Skin of body (tissue), 2 donors: ENCODE results near the gene SMG6. TPM values are rescaled to one million over a fixed set of nuclear protein-coding genes. Genes with fewer than 3 reads are reported as not detected.
"Not testable (repeated sequence)": the region's sequence is repeated elsewhere in the genome, so short reads cannot be mapped to it uniquely, and the experiment has no call there.

Experiments
- DNase-seq: peaks from one replicate; lab custom pipeline; 2025; lab: John Stamatoyannopoulos, UW
- total RNA-seq: library from RNA; depleted of rRNA; stranded (reverse); fragments of >200 nt; gene quantifications from one replicate; pipeline ENCODE4 v1.2.3, GENCODE V29; 2014

SMG6 gene
- total RNA-seq, 1 donor from 2014 or later = 21.1 TPM

GRCh38 chr17:2263183-2264066, 40.2 kb downstream of the SMG6 start:
- DNase-seq = no peak

DNA sequence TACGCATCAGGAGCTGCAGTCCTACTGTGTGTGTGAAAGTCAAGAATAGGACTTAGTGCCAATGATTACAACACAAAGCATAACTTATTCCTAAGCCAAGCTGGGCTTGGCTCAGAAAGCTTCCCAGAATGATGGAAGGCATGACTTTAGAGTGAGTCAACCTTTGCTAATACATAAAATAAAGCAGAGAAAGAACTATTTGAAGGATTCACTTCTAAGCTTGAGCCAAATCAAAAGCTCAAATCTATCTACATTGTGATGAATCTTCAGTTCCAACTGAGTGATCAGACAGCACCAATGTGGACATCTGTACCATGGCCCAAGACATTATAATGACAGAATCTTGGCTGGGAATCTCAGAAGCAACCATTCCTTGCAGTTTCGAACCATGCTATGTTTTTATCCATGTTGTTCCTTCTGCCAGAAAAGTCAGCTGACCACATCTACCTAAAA, 41.4 kb downstream of the SMG6 start:
- DNase-seq = no peak

GRCh38 chr17:2259769-2260536, 43.6 kb downstream of the SMG6 start:
- DNase-seq = no peak

DNA sequence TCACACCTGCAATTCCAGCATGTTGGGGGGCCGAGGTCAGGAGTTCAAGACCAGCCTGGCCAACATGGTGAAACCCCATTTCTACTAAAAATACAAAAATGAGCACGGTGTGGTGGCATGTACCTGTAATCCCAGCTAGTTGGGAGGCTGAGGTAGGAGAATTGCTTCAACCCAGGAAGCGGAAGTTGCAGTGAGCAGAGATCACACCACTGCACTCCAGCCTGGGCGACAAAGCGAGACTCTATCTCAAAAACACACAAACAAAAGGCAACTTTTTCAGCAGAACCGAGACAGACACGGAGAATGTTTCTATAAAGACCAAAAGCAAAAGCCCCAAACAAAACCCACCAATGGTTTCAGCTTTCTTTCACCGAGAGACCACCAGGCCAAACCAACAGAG, 44.8 kb downstream of the SMG6 start:
- not testable (repeated sequence) for DNase-seq

DNA sequence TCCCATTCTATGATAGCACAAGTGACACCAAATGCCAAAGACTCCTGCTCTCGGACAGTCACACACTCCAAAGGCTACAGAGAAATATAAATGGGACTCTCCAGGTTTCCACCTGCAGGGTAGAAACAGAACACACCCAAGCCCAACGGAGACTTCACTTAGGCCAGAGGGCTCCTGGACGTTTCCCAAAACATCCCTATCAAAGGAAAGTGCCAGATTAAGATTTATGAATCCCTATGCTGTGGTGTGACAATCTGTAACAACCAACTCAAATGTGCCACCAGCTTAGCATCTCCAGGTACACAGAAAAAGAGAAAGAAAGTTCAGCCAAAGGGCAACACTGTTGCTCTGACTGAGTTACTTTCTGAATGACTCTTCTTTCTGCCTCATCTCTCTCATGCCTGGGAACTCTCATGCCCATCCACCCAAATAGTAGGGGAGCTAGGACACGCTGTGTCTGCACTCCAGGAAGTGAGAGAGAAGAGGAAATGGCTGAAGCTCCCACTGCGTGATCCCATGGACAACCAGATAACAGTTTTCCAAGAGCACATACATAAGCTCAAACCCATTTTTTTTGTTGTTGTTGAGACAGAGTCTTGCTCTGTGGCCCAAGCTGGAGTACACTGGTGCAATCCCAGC, 49.7 kb downstream of the SMG6 start:
- no peak for DNase-seq

DNA sequence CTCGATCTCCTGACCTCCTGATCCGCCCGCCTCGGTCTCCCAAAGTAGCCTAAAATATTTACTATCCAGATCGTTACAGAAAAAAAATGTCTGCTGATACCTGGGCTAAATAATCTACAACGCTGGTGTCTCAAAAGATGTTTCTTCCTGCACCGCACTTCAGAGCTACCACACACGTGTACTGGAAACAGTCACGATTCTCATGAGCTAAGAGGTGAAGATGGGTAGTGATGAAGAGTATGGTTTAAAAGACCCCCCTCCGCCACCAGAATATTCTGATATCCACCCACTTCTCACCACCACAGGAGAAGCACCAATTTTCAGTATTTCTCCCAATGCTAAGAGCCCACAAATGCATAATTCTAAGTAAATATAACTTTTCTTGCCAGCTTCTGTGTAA, 50.2 kb downstream of the SMG6 start:
- no peak for DNase-seq

DNA sequence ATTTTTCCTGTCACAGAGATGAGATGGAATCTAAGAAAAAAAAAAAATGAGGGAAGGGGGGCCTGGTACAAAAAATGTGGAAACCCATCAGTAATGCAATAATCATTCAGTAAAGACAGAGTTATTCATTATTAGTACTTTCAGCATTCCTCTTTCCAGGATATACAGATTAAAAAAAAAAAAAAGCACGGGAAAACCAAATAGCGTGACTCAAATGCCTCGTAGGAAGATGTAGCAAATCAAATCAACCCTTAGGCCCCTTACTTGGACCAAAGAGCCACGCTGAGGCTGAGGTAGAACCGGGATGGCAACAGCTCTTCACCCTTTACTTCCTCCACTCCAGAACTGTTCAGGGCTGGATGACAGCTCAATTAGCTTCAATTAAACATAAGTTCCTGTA, 52.5 kb downstream of the SMG6 start:
- DNase-seq = no peak

DNA sequence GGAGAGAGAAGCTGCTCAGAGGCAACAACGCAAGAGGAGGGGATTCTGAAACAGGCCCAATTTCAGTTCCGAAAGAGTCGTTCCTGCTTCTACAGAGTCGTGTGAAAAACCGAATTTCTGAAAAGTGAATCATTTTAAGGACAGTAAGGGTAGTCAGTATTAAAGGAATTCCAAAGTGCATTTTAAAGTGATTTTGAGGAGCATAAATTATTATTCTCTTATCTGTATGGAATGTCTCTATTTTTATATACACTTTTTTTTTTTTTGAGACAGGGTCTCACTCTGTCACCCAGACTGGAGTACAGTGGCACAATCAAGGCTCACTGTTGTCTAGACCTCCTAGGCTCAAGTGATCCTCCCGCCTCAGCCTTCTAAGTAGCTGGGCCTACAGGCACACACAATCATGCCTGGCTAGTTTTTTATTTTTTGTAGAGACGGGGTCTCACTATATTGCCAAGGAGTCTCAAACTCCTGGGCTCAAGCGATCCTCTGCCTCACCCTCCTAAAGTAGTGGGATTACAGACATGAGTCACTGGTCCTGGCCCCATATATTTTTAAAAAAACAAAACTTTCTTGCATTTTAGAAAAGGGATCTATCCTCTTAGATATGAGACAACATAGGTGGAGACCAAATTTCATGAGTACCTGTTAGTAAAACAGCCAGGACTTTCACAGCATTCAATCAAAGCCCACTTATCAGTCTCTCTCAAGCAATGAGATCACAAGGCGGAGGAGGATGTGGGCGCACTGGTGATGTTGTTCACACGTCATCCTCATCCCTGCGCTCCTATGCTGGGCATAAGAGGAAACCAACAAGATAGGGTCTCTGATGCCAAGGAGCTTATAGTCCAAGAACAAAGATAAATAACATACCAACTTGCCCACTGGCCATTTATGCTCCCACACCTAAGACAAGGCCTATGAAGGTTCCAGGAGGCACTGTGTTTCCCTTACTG, 53.2 kb downstream of the SMG6 start:
- DNase-seq = no peak

DNA sequence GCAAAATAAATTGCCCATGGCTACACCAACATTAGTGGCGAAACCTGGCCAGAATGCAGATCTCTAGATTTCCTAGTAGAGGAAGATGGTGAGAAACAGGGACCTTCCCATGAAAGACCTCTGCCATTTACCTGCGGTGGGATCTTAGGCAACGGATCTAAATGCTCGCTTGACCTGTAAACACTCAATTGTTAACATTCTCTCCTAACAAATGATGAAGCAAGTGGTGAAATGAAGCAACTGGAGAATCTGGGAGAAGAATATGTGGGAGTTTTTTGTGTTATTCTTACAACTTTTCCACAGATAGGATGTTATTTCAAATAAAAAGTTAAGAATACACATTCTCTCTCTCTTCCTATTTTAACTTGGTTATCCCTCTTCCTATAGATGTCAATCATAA, 56.6 kb downstream of the SMG6 start:
- no peak for DNase-seq

- peak; percentile 85 for DNase-seq
These were observed 58.8 kb downstream of the SMG6 start for GRCh38 chr17:2244545-2245525.

GRCh38 chr17:2243953-2244352, 59.6 kb downstream of the SMG6 start:
- DNase-seq = no peak

- DNase-seq = no peak
These were observed 61.8 kb downstream of the SMG6 start for GRCh38 chr17:2241823-2242222.

- peak; percentile 19 for DNase-seq
These were observed 63.0 kb downstream of the SMG6 start for GRCh38 chr17:2240541-2240940.

- no peak for DNase-seq
These were observed 63.6 kb downstream of the SMG6 start for GRCh38 chr17:2239882-2240430.

DNA sequence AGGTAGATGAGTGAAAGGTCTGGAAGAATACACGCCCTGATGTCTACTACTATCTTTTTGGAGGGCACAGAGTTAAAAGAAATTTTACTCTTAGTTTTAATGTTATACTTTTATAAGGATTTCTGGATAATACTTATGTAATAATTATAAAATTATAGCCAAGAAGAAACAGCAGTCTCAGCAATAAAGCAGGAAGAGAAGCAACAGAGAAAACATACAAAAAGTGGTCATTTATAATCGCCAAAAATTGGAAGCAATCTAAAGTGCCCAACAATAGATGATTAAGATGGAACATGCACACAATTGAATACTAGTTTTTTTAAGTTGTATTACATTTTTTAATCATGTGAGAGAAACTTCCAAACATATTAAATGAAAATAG, 64.4 kb downstream of the SMG6 start:
- DNase-seq = no peak

DNA sequence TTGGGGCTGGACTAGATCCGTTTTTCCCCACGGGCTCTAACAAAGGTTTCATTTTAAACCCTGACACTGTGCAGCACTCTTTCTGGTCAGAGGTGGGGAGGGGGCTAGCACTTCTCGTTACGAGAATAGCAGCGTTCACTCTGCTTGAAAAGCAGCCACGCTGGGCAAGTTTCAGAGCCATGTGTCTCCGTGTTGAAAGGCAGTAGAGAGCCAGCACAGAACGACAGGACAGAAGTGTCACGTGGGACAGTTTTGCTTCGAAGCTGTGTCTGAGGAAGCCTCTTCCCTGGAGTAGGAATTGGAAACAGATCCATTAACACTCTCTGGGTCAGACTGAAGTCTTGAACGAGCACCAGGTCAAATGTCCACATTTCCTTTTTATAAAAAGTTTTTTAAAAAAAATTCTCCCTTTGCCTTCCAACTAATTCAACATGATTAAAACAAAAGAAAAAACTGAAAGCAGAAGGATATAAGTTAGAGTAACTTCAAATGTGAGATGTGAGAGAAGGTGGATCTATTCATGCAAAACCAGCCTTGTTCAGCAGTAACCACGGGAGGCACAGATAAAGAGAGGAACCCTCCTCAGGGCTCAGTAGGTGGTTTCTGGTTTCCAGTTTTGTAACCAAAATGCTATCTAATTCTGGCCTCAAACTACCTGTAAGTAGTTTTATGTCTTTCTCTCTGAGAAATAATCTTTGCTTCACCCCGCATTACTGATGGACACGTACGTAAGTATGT, 65.0 kb downstream of the SMG6 start:
- DNase-seq = peak; percentile 80

DNA sequence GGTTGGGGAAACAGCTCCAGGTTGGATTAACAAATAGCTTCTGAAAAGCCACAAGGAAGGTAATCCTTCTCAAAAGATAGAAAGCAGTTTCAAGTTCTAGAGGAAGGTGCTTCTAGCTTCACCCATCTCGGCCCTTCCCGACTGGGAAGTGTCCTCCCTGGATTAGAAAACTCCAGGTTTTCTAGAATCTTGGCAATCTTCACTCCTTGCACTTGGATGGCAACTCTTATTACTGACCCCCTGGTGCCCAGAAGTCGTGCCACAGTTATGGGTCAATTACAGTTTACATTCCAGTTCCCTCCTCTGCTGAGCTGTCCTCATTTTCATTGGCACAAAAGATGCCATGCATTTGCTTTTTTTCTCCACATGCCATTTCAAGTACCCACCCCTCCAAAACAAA, 65.6 kb downstream of the SMG6 start:
- DNase-seq = no peak

- DNase-seq = no peak
These were observed 66.1 kb downstream of the SMG6 start for GRCh38 chr17:2237521-2237921.
